Dedifferentiated amniotic fluid mesenchymal stem cell (primary cell): ENCODE data around the gene EVI5L.
"Not testable (repeated sequence)": the region's sequence is repeated elsewhere in the genome, so short reads cannot be mapped to it uniquely, and the experiment has no call there.

Experiments used
- DNase-seq: peaks from one replicate; pipeline ENCODE4 v3.0.0-alpha.2; 2016; ENCODE audit errors: extremely low spot score

The EVI5L gene

DNA sequence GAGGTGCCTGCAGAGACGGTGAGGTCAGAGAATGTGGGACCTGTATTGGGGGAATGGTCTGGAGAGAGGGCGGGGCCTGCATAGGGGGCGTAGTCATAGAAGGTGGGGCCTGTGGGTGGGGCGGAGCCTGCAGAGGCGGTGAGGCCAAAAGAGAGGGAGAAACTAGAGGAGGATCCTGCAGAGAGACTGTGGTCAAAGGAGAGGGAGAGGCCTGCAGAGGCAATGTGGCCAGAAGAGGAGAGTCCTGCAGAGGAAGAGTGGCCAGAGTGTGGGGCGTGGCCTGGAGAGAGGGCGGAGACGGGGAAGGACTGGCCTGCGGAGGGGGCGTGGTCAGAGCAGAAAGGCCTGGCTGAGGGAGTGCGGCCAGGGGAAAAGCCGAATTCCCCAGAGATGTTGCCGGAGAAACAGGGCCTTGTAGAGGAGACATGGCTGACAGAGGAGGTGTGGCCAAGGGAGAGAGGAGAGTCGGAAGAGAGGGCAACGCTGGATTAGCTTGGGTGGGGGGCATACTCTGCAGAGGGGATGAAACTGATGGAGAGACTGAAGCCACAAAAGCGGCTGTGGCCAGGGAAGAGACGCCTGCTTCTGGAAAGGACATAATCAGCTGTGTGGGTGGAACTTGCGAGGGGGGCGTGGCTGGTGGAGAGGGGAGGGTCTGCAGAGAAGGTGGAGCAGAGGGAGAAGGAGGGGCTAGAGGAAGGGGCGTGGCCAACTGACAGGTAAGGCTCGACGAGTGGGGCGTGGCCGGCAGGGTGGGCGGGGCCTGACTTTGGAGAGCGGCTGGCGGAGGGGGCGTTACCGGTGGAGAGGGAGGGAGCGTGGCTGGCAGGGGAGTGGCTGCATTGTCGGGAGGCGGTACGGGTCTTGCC, 41.7 kb downstream of the EVI5L start:
- peak; percentile 84 for DNase-seq

DNA sequence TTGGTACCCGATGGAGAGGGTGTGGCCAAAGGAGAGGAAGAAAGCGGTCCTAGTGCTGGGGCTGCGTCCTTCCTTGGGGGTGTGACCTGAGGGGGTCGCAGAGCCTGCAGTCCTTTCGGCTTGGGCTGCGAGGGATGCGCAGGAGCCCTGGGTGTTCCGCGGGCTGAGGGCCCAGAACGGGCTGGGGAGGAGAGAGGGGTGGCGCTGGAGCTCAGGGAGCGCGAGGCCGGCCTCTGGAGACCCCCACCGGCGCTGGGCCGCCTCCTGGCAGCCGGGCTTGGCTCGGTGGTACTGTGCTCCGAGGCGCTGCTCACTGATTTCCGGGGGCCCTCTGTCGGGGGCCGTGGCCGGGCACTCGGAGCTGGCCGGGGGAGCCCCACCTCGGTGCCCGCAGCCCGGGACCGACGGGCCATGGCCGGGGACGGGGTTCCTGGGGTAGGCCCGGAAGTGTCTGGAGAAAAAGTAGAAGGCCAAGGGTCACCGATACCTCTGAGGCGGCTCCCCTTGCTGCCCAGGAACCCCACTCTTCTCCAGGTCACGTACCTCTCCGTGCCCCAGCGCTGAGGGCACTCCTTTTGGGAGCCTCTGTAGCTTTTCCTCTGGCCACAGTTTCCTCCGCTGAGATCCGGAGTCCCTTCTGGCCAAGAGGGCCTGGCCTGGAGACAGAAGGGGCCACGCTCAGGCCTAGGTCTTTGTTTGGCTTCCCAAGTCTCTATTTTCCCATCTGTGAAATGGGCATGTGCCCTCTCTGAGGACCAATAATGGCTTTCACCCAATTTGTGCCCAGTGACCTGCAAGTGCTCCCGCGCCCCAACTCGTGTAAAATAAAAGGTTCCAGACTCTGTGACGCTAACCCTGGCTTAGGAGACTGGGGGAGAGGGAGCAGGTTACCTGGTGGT, 42.5 kb downstream of the EVI5L start:
- DNase-seq: no peak

DNA sequence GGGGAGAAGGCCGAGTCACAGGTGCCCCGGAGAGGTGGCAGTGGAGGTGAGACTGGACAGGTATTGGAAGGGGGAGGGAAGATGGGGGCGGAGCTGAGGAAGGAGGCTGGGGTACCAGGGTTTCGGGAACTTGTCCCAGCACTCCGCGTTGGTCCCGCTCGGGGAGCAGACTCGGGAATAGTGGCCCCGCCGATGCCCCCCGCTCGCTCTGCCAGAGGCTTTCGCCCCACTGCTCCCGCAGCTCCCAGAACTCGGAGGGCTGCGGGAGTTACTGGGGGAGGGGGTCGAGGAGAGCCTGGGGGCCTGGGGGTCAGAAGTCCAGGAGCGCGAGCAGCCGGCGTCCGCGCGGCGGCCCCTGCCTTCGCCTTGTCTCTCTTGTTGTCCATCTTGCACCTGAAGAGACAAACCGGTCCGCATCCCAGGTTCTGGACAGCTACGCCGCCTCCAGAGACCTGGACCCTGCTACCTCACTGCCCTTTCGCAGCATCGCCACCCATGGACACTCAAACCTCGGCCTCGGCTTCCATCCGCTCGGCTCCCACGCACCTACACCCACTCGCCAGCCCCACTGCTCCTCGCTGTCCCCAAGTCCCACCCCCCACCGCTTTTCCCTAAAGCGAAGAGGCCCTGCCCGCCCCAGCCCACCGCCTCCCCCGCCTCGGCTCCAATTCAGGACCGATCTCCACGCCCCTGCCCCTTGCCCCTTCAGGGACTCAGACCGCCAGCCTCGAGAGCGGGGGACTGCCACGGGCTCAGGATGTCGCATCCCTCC, 43.5 kb downstream of the EVI5L start:
- no peak for DNase-seq

DNA sequence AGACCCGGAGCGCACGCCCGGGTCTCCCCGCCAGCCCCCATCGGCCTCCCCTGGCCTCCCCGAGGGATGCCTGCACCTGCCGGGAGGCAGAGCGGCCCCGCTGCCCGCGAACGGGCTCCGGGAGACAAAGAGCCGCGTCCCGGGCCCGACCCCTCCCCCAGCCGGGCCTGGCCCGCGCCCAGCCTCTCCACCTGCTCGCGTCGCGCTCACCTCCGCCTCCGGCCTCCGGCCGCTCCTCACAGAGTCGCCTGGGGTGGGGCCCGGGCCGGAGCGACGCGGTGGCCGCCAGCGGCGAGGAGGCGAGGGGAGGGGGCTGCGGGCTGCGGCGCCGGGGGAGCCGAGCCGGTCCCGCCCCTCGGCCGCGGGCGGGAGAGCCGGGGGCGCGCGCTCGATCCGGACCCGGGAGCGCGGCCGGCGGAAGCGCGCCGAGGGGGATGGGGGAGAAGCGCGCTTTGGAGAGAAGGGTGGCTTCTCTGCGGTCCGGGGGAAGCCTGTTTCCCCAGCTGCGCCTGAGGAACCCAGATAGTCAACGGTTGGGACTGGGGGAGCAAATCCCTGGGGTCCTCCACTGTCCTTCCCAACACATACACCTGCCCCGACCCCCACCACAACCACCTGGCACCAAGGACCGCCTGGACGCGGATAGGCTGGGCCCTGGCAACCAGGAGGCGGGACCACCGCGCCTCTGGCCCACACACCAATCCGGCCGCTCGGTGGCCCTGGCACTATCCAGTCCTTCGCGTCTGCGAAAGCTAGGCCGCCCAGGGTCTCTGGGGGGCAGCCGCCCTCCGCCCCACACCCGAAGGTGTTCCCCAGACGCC, 44.3 kb downstream of the EVI5L start, which contains the start of gene PRR36:
TSS of gene PRR36 (minus strand) at position 315 of the 821 bp plus-strand sequence. CDS start 701 bp downstream, outside the sequence.
- no peak for DNase-seq

DNA sequence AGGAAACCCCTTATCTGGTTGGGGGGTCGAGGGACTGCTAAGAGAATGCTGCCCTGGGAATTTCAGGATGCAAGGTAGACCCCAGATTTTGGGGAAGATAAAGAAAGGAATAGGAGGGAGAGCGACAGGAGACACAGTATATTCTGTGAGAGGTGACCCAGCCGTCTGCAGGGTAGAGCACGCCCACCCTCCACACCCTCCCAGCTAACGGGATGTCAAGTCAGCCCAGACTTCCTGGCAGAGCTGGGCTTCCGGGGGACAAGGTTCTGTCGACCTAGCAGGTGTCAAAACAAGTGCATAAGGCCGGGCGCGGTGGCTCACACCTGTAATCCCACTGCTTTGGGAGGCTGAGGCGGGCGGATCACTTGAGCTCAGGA, 44.9 kb downstream of the EVI5L start:
- DNase-seq: no peak

DNA sequence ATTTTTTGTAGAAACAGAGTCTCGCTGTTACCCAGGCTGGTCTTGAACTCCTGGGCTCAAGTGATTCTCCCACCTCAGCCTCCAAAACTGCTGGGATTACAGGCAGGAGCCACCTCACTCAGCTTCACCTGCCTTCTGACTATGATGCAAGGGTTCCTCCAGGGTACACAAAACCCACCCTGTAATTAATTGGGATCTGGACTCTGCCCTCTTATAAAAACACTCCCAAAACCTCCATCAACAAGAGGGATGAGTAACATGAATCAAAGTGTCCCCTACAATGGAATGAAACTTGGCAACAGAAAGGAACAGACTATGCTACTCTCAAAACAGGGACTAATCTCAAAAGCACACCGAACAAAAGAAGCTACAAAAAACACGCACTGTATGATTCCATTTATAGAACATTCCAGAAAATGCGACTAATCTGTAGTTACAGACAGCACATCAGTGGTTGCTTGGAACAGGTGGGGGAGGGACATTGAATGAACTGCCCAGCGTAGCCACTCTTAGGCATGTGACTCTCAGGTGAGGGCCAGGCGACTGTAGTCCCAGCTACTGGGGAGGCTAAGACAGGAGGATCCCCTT, 47.3 kb downstream of the EVI5L start:
- DNase-seq: no peak

DNA sequence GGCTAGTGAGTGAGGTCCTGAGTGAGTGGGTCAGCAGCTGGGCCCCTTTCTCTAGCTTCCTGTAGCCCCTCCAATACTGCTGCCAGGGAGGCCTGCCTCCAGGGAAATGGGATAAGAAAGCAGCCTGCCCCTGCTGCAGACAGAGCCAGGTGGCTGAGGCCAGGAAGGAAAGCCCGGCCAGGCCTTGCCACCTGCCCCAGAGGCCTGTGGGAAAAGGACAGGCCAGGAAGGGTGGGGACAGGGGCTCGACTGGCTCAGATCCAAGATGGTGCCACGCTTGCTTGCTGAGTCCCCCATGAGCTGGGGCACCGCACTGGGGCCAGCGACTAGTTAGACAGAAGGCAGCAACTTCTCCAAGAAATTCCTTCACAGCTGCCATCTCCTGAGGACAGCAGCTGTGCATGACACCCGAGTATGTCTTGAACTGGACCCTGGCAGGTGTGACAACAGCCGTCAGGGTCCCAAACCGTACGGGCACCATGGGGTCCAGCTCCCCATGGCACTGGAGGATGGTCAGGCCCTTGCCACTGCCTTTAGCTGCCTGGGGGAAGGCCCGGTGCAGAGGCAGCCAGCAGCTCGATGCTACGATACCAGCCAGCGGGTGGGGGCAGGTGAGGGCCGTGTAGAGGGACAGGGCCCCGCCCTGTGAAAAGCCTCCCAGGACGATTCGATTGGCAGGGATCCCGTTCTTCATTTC, 49.2 kb downstream of the EVI5L start:
- no peak for DNase-seq

DNA sequence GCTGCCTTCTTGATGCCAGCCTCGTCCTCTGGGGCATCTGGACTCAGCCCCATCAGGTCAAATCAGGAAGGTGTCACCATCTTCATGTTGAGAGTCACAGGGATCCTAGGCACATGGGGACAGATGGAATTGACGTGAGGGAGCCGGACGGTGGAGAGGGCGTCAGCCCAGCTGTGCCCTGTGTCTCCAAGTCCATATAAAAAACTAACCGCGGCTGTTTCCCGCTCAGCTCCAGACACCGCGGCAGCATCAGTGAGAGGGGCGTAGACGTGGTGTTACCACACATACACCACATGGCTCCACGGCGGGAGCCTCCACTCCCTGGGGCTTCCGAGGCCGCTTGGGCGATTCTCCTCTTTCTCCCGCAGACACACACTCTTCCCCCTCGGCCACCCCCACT, 49.8 kb downstream of the EVI5L start:
- no peak for DNase-seq

DNA sequence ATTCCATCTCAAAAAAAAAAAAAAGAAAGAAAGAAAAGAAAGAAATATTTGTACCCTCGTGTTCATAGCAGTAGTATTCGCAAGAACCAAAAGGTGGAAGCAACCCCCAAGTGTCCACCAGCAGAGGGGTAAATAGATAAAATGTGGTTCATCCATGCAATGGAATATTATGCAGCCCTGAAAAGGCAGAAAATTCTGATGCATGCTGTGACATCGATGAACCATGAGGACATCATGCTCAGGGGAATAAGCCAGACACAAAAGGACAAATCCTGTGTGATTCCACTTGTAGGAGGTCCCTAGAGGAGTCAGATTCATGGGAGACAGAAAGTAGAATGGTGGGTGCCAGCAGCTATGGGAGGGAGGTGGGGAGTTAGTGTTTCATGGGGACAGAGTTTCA, 51.9 kb downstream of the EVI5L start:
- DNase-seq: no peak

DNA sequence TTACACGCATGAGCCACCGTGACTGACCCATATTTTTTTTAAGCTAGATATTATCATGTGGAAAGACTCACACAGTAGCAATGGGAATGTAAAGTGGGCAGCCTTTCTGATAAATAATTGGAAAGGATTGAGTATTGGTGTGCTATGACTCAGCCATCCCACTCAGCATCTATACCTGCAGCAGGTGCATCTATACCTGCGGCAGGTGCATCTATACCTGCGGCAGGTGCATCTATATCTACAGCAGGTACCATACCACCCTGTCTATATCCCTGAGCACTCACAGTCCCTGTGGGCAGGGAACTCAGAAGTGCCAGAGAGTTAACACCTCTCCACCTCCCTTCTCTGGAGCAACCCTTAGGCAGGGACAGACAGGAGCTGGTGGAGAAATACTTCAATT, 53.1 kb downstream of the EVI5L start:
- DNase-seq: no peak

DNA sequence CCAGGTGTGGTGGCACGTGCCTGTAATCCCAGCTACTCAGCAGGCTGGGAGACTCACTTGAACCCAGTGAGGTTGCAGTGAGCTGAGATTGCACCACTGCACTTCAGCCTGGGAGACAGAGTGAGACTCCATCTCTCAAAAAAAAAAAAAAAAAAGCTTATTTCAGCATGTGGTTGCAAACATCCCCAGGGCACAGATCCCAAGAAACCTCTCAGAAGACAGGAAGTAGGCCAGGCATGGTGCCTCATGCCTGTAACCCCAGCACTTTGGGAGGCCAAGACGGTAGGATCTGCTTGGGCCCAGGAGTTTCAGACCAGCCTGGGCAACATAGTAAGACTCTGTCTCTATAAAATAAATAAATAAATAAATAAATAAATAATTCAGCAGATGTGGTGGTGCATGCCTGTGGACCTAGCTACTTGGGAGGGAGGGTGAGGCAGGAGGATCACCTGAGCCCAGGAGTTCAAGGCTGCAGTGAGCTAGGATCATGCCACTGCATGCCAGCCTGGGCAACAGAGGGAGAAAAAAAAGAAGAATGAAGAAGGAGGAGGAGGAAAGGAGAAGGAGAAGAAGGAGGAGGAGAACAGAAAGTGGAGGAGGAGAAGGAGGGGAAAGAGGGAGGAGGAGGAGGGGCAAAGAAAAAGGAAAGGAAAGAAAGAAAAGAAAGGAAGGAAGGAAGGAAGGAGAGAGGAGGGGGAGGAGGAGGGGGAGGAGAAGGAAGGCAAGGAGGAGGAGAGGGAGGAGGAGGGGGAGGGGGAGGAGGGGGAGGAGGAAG, 54.0 kb downstream of the EVI5L start:
- no peak for DNase-seq

DNA sequence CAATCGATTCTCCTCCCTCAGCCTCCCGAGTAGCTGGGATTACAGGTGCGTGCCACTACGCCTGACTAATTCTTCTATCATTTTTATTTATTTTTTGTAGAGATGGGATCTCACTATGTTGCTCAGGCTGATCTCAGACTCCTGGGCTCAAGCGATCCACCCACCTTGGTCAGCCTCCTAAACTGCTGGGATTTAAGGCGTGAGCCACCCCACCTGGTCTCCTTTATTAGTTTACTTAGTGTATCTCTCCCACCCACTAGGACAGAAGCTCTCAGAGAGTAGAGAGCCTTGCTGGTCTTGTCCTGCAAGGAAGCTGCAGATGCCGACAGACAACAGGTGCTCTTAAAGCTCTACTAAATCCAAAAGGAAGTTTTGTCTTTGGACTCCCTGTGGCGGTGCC, 55.8 kb downstream of the EVI5L start:
- DNase-seq: no peak

DNA sequence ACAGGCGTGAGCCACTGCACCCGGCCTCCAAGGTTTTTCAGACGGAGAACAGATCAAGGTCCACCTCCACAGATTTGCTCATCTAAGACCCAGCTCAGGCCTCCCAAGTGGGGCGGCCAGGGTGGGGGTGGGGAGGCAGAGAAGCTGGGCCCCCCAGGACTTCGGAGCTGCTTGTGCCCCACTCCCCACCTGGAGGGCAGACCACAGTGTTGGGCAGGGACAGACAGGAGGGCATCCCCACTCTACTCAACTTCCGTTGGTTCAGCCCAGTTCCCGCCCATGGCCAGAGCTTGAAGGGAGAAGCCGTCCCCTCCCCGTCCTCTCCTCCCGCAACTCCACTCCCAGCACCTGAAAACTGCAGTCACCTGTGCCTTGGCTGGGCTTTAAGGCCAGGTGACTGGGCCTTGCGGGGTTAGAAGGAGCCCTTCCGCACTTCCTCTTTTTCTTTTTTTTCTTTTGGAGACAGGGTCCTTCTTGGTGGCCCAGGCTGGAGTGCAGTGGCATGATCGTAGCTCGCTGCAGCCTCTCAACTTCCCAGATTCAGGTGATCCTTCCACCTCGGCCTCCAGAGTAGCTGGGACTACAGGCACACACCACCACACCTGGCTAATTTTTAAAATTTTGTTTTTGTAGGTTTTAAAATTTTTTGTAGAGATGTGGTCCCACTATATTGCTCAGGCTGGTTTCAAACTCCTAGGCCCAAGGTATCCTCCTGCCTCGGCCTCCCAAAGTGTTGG, 57.6 kb downstream of the EVI5L start:
- DNase-seq: no peak

DNA sequence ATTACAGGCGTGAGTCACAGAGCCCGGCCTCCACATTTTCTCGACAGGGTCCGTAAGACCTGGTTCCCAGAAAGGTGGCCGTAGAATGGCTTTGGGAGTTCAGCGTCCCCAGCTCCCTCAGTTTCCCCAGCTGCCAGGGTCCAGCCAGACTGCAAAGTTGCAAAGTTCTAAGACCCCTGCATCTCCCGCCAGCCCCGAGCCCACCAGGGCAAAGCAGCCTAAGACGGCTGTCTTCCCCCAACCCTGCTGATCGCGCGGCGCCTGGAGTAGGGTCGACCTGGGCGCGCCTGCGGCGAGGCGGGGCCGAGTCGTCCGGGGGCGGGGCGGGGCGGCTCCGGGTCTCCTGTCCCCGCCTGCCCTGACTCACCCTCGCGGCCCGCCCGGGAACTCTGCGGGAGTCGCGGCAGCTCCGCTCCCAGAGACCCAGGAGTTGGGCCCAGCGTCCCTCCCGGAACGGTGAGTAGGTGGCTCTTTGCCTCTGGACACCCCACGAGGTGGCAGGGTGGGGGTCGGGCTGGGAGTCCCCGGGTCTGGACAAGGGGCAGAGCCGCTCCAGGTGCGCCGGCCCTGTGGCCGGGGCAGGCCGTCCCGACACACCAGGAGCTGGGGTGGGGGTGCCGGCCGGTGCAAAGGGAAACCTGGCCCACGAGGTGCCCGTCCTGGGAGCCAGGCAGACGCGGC, 58.3 kb downstream of the EVI5L start, which contains the start of gene LRRC8E:
TSS of gene LRRC8E (plus strand) at position 366 of the 681 bp plus-strand sequence. CDS start 7,094 bp downstream, outside the sequence.
- DNase-seq: peak; percentile 28

DNA sequence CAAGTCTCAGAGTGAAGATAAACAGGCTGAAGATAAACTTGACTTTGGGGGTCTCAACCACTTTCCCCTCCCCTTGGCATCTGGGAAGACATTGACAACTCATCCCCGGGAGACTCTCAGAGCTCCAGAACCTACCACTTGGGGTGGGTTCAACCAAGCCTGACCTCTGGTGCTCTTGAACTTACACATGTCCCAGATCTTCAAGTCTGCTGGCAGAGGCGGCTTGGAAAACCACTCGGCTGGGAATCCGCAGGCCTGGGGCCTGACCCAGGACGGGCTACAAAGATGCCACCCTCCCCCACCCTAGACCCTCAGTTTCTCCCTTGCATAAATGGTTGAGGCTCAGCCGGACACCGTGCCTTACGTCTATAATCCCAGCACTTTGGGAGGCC, 58.8 kb downstream of the EVI5L start:
- DNase-seq: no peak

DNA sequence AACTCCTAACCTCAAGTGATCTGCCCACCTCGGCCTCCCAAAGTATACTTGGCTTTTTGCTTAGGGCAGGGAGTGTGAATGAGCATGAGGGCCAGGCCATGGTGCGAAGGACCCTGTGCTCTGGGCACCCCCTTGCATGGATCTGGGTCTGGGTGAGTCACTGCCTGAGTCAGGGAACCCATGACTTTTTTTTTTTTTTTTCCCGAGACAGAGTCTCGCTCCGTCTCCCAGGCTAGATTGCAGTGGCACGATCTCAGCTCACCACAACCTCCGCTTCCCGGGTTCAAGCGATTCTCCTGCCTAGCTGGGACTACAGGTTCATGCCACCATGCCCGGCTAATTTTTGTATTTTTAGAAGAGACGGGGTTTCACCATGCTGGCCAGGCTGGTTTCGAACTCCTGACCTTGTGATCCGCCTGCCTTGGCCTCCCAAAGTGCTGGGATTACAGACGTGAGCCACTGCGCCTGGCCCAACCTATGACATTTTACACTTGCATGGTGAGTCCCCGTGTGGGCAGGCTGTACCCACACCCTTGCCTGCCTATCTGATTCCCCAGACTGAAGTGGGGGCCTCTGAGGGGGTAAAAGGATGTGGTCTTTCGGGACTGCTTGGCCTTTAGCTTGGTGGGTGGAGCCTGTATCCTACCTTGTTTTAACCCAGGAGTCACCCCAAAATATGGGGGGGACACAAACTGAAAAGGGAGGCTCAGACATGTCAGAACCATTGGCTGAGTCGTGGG, 63.5 kb downstream of the EVI5L start:
- not testable (repeated sequence) for DNase-seq
